Neural progenitor cell (in vitro differentiated cells): Measurements from ENCODE around the gene CAPN8. TPM values are rescaled to one million over a fixed set of nuclear protein-coding genes. Genes with fewer than 3 reads are reported as not detected.

ENCODE experiments used
- DNase-seq: peaks from one replicate; pipeline ENCODE4 v3.0.0-alpha.2; 2016; ENCODE audit warnings: low spot score
- H2AFZ ChIP-seq: fragments of 200-600 bp; sonication (generic); replicated peaks from 2 replicates; pipeline ENCODE4 v1.6.1; 2016; ENCODE audit warnings: antibody characterized with exemption
- H3F3A ChIP-seq: fragments of 200-600 bp; sonication (generic); 2 replicates; pipeline ENCODE4 v1.6.1; 2016; ENCODE audit warnings: antibody characterized with exemption, low read depth
- H3K27ac ChIP-seq: fragments of 200-600 bp; sonication (generic); 2 replicates; pipeline ENCODE4 v1.5.1; 2016; ENCODE audit warnings: mild to moderate bottlenecking
- H3K27me3 ChIP-seq: fragments of 200-600 bp; sonication (generic); 2 replicates; pipeline ENCODE4 v1.6.1; 2016; ENCODE audit warnings: mild to moderate bottlenecking, moderate library complexity
- H3K36me3 ChIP-seq: fragments of 200-600 bp; sonication (generic); 2 replicates; pipeline ENCODE4 v1.5.1; 2016
- H3K4me1 ChIP-seq: fragments of 200-600 bp; sonication (generic); 2 replicates; pipeline ENCODE4 v1.6.1; 2016; ENCODE audit warnings: mixed run types
- H3K4me2 ChIP-seq: fragments of 200-600 bp; sonication (generic); 2 replicates; pipeline ENCODE4 v1.6.1; 2016
- H3K4me3 ChIP-seq: fragments of 200-600 bp; sonication (generic); 2 replicates; pipeline ENCODE4 v1.5.1; 2016
- H3K79me2 ChIP-seq: fragments of 200-600 bp; sonication (generic); 2 replicates; pipeline ENCODE4 v1.6.1; 2016; ENCODE audit warnings: low read depth
- H3K9ac ChIP-seq: fragments of 200-600 bp; sonication (generic); 2 replicates; pipeline ENCODE4 v1.6.1; 2016
- H3K9me3 ChIP-seq: fragments of 200-600 bp; sonication (generic); 2 replicates; pipeline ENCODE4 v1.5.1; 2016; ENCODE audit warnings: low read depth
- H4K20me1 ChIP-seq: fragments of 200-600 bp; sonication (generic); 2 replicates; pipeline ENCODE4 v1.6.1; 2016; ENCODE audit warnings: low read depth
- H3K27ac Mint-ChIP-seq: 3 replicates; pipeline ENCODE4 v1.8.0; 2021; ENCODE audit warnings: mixed read lengths
- H3K27me3 Mint-ChIP-seq: 2 replicates; pipeline ENCODE4 v1.8.0; 2022; ENCODE audit warnings: low read depth, mild to moderate bottlenecking, inconsistent platforms, moderate library complexity, mixed read lengths; ENCODE audit not compliant: insufficient read depth
- H3K36me3 Mint-ChIP-seq: 3 replicates; pipeline ENCODE4 v1.8.0; 2021; ENCODE audit warnings: mixed read lengths
- H3K4me1 Mint-ChIP-seq: 3 replicates; pipeline ENCODE4 v1.8.0; 2021; ENCODE audit warnings: mixed read lengths
- H3K4me3 Mint-ChIP-seq: 3 replicates; pipeline ENCODE4 v1.8.0; 2021; ENCODE audit warnings: mild to moderate bottlenecking, moderate library complexity, mixed read lengths
- H3K9me3 Mint-ChIP-seq: 3 replicates; pipeline ENCODE4 v1.8.0; 2020; ENCODE audit warnings: mixed read lengths
- CTCF ChIP-seq: fragments of 200-600 bp; sonication (generic); IDR thresholded peaks from 2 replicates; pipeline ENCODE4 v1.5.1; 2017; ENCODE audit warnings: antibody characterized with exemption, mild to moderate bottlenecking
- EZH2 ChIP-seq: fragments of 200-600 bp; sonication (generic); IDR thresholded peaks from 2 replicates; pipeline ENCODE4 v1.6.1; 2017; ENCODE audit warnings: antibody characterized with exemption, mild to moderate bottlenecking, moderate library complexity
- EZH2phosphoT487 ChIP-seq: fragments of 200-600 bp; sonication (generic); IDR thresholded peaks from 2 replicates; pipeline ENCODE4 v1.6.1; 2017; ENCODE audit warnings: antibody characterized with exemption
- total RNA-seq: library from RNA; depleted of rRNA; stranded (reverse); fragments of >200 nt; gene quantifications from 2 replicates; pipeline ENCODE4 v1.2.3, GENCODE V29; 2015; ENCODE audit warnings: low replicate concordance

The CAPN8 gene
- total RNA-seq, 1 donor from 2014 or later: not detected

- peaks cover 6% of the 10 kb centered on the region for H3K27me3 Mint-ChIP-seq
- no peak overlapping the region for H3K4me2 ChIP-seq
- H3K4me1 Mint-ChIP-seq: peaks cover 1% of the 10 kb centered on the region
- no peak overlapping the region for H3K27ac Mint-ChIP-seq
- H3K4me3 ChIP-seq: no peak overlapping the region
- no peaks in the 10 kb centered on the region for H3K9me3 ChIP-seq
- no peaks in the 10 kb centered on the region for H3K36me3 Mint-ChIP-seq
- no peaks in the 10 kb centered on the region for H3K79me2 ChIP-seq
- TF ChIP-seq EZH2: no peak
- no peak for TF ChIP-seq CTCF
- no peak for TF ChIP-seq EZH2phosphoT487
- no peaks in the 10 kb centered on the region for H4K20me1 ChIP-seq
- H3K36me3 ChIP-seq: no peaks in the 10 kb centered on the region
- no peak overlapping the region for H3K4me3 Mint-ChIP-seq
- H3K27me3 ChIP-seq: no peaks in the 10 kb centered on the region
- no peak for DNase-seq
- no peaks in the 10 kb centered on the region for H3F3A ChIP-seq
- no peaks in the 10 kb centered on the region for H3K4me1 ChIP-seq
- H3K9me3 Mint-ChIP-seq: no peaks in the 10 kb centered on the region
- no peak overlapping the region for H3K27ac ChIP-seq
- no peak overlapping the region for H3K9ac ChIP-seq
- H2AFZ ChIP-seq: no peak overlapping the region
Observed at GRCh38 chr1:223545343-223545742, 120.2 kb downstream of the CAPN8 start.

- Histone ChIP-seq H3K4me3 (no peak overlapping the region), H3F3A (no peaks in the 10 kb centered on the region), H3K4me1 (no peaks in the 10 kb centered on the region), H3K9me3 (no peaks in the 10 kb centered on the region), H3K36me3 (no peaks in the 10 kb centered on the region), H4K20me1 (no peaks in the 10 kb centered on the region), H3K79me2 (no peaks in the 10 kb centered on the region), H3K4me2 (no peak overlapping the region), H3K9ac (no peak overlapping the region), H3K27me3 (no peaks in the 10 kb centered on the region), H2AFZ (no peak overlapping the region), H3K27ac (no peak overlapping the region)
- Mint-ChIP-seq H3K4me3 (no peak overlapping the region), H3K9me3 (no peaks in the 10 kb centered on the region), H3K36me3 (no peaks in the 10 kb centered on the region), H3K27me3 (peaks cover 6% of the 10 kb centered on the region), H3K27ac (no peak overlapping the region), H3K4me1 (no peaks in the 10 kb centered on the region)
- TF ChIP-seq CTCF (no peak), EZH2 (no peak), EZH2phosphoT487 (no peak)
- no peak for DNase-seq
Observed at GRCh38 chr1:223543560-223543959, 121.9 kb downstream of the CAPN8 start.

GRCh38 chr1:223542831-223543230 is 122.7 kb downstream of the CAPN8 start:
- no peaks in the 10 kb centered on the region for H3K27me3 ChIP-seq
- TF ChIP-seq CTCF (no peak), EZH2 (no peak), EZH2phosphoT487 (no peak)
- Mint-ChIP-seq H3K27ac (no peak overlapping the region), H3K9me3 (no peaks in the 10 kb centered on the region), H3K36me3 (no peaks in the 10 kb centered on the region), H3K27me3 (peaks cover 6% of the 10 kb centered on the region), H3K4me1 (no peaks in the 10 kb centered on the region), H3K4me3 (no peak overlapping the region)
- H2AFZ ChIP-seq: no peak overlapping the region
- no peaks in the 10 kb centered on the region for H3K4me1 ChIP-seq
- H3K27ac ChIP-seq: no peak overlapping the region
- no peak overlapping the region for H3K4me2 ChIP-seq
- H3F3A ChIP-seq: no peaks in the 10 kb centered on the region
- H3K79me2 ChIP-seq: no peaks in the 10 kb centered on the region
- H3K36me3 ChIP-seq: no peaks in the 10 kb centered on the region
- no peak overlapping the region for H3K9ac ChIP-seq
- H3K4me3 ChIP-seq: no peak overlapping the region
- no peak for DNase-seq
- H3K9me3 ChIP-seq: no peaks in the 10 kb centered on the region
- H4K20me1 ChIP-seq: no peaks in the 10 kb centered on the region
